ENCODE data around the gene SCYL1. TPM values are rescaled to one million over a fixed set of nuclear protein-coding genes. Genes with fewer than 3 reads are reported as not detected.

The SCYL1 gene
- total RNA-seq, 4 donors from 2014 or later, result 74.3 to 115 (median 104) TPM

- H3K27ac ChIP-seq (replicated peaks in 1 of 4), result no peak overlapping the region
- TF ChIP-seq EP300 (IDR thresholded peaks at IDR 0.05) (no peak), POLR2A (IDR thresholded peaks at IDR 0.05; ENCODE audit: low read depth) (no peak), POLR2AphosphoS5 (IDR thresholded peaks at IDR 0.05) (no peak), CTCF (IDR thresholded peaks at IDR 0.05) (no peak)
- intact Hi-C loops (cut with DNase I), result no loop called here
- no peak for DNase-seq (ENCODE audit: extremely low spot score)
- no peaks in the 10 kb centered on the region for H3K9me3 ChIP-seq
- peaks cover 29 to 81% (median 77%) of the 10 kb centered on the region in 4 donors for H3K36me3 ChIP-seq
- H3K4me3 ChIP-seq, result no peak overlapping the region
- peaks cover 19 to 42% (median 32%) of the 10 kb centered on the region in 4 donors for H3K4me1 ChIP-seq
- 83% methylated on average over 12 of the region's 12 CpGs for WGBS
- no peaks in the 10 kb centered on the region for H3K27me3 ChIP-seq
These were observed 4.0 kb downstream of the SCYL1 start for GRCh38 chr11:65528819-65529350.

GRCh38 chr11:65529475-65530156 lies 4.7 kb downstream of the SCYL1 start:
- DNase-seq (ENCODE audit: extremely low spot score), result no peak
- no peak overlapping the region for H3K4me3 ChIP-seq
- H3K27me3 ChIP-seq, result no peaks in the 10 kb centered on the region
- no peak overlapping the region for H3K27ac ChIP-seq (replicated peaks in 1 of 4)
- 80% methylated on average over 3 of the region's 10 CpGs for WGBS
- intact Hi-C loops (cut with DNase I), result no loop called here
- TF ChIP-seq EP300 (IDR thresholded peaks at IDR 0.05) (no peak), POLR2AphosphoS5 (IDR thresholded peaks at IDR 0.05) (no peak), CTCF (IDR thresholded peaks at IDR 0.05) (no peak), POLR2A (IDR thresholded peaks at IDR 0.05; ENCODE audit: low read depth) (no peak)
- H3K9me3 ChIP-seq, result no peaks in the 10 kb centered on the region
- H3K4me1 ChIP-seq, result peaks cover 13 to 35% (median 25%) of the 10 kb centered on the region in 4 donors
- peaks cover 29 to 88% (median 84%) of the 10 kb centered on the region in 4 donors for H3K36me3 ChIP-seq

GRCh38 chr11:65530157-65530496 lies 5.2 kb downstream of the SCYL1 start:
- intact Hi-C loops (cut with DNase I), result no loop called here
- Histone ChIP-seq H3K27ac (replicated peaks in 1 of 4) (no peak overlapping the region), H3K36me3 (peaks cover 30 to 93% (median 89%) of the 10 kb centered on the region in 4 donors), H3K4me1 (peaks cover 13 to 35% (median 25%) of the 10 kb centered on the region in 4 donors), H3K4me3 (no peak overlapping the region), H3K27me3 (no peaks in the 10 kb centered on the region), H3K9me3 (no peaks in the 10 kb centered on the region)
- DNase-seq (ENCODE audit: extremely low spot score), result no peak
- 77% methylated on average over 4 of the region's 5 CpGs for WGBS
- TF ChIP-seq EP300 (IDR thresholded peaks at IDR 0.05) (no peak), CTCF (IDR thresholded peaks at IDR 0.05) (peak in 1 of 3 experiments; percentile 5)

GRCh38 chr11:65532388-65533064 lies 7.6 kb downstream of the SCYL1 start:
- 74% methylated on average over 10 of the region's 15 CpGs for WGBS
- intact Hi-C loops (cut with DNase I), result no loop called here
- DNase-seq (ENCODE audit: extremely low spot score), result no peak
- TF ChIP-seq POLR2AphosphoS5 (IDR thresholded peaks at IDR 0.05) (no peak), EP300 (IDR thresholded peaks at IDR 0.05) (no peak), POLR2A (IDR thresholded peaks at IDR 0.05; ENCODE audit: low read depth) (no peak)
- Histone ChIP-seq H3K27me3 (no peaks in the 10 kb centered on the region), H3K36me3 (peaks cover 38 to 100% (median 98%) of the 10 kb centered on the region in 4 donors), H3K4me3 (no peak overlapping the region), H3K27ac (replicated peaks in 1 of 4) (peak overlapping the region in 1 of 4 donors; percentile 25), H3K9me3 (no peaks in the 10 kb centered on the region), H3K4me1 (peaks cover 0 to 15% (median 8%) of the 10 kb centered on the region in 4 donors)

- no peaks in the 10 kb centered on the region for H3K27me3 ChIP-seq
- no peak for DNase-seq (ENCODE audit: extremely low spot score)
- WGBS, result 75% methylated on average over 9 of the region's 9 CpGs
- no peaks in the 10 kb centered on the region for H3K9me3 ChIP-seq
- TF ChIP-seq POLR2AphosphoS5 (IDR thresholded peaks at IDR 0.05) (no peak), CTCF (IDR thresholded peaks at IDR 0.05) (no peak), EP300 (IDR thresholded peaks at IDR 0.05) (no peak)
- no peak overlapping the region for H3K27ac ChIP-seq (replicated peaks in 1 of 4)
- peaks cover 8 to 22% (median 18%) of the 10 kb centered on the region in 4 donors for H3K4me1 ChIP-seq
- no peak overlapping the region for H3K4me3 ChIP-seq
- peaks cover 46 to 95% (median 92%) of the 10 kb centered on the region in 4 donors for H3K36me3 ChIP-seq
- intact Hi-C loops (cut with DNase I), result no loop called here
These were observed 10.2 kb downstream of the SCYL1 start for GRCh38 chr11:65535102-65535501.

Measured in esophagus muscularis mucosa (tissue), 4 donors.